Measurements from ENCODE around the gene PTCHD1. TPM values are rescaled to one million over a fixed set of nuclear protein-coding genes. Genes with fewer than 3 reads are reported as not detected.

Gene PTCHD1
- total RNA-seq, 1 donor from 2014 or later = 0.20 TPM

DNA sequence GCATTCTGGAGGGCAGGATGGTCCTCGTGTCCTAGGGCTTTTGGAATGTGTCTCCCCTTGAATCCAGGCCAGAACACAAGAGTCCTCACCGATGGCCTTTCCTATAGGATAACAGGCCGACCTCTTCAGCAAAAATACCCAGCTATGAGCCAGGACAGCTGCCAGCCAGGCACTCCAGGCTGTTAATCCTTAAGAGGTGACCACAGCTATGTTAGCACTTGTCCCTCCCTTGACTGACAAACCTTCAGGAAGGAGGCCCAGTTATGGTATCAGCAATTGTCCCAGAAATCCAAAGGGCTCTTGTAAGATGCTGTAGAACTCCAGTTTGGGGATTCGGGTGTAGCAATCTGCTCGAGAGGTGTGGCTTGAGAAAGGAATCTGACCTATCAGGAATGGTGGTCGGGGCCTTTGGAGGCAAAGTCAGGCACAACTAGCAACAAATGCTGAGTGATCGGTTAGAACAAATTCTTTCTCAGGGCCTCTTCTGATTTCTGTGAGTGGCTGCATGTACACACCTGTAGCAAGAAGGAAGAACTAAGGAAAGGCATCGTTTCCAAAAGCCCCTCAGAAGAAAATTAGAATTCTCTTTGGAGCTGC is 54.6 kb downstream of the PTCHD1 start:
- TF ChIP-seq CTCF (IDR thresholded peaks at IDR 0.05) = no peak
- Histone ChIP-seq H3K4me1 (no peaks in the 10 kb centered on the region), H3K9me3 (no peaks in the 10 kb centered on the region), H3K27ac (no peak overlapping the region), H3K27me3 (no peaks in the 10 kb centered on the region), H3K36me3 (no peaks in the 10 kb centered on the region), H3K4me3 (no peak overlapping the region)
- DNase-seq (peak; percentile 76), ATAC-seq (peak; percentile 96)
- intact Hi-C loops (cut with DNase I) = no loop called here

GRCh38 chrX:23390979-23391378 is 56.3 kb downstream of the PTCHD1 start:
- H3K4me3 ChIP-seq = no peak overlapping the region
- H3K4me1 ChIP-seq = no peaks in the 10 kb centered on the region
- ATAC-seq (no peak), DNase-seq (no peak)
- no peak overlapping the region for H3K27ac ChIP-seq
- no peak for TF ChIP-seq CTCF (IDR thresholded peaks at IDR 0.05)
- H3K27me3 ChIP-seq = no peaks in the 10 kb centered on the region
- H3K9me3 ChIP-seq = no peaks in the 10 kb centered on the region
- intact Hi-C loops (cut with DNase I) = no loop called here
- no peaks in the 10 kb centered on the region for H3K36me3 ChIP-seq

- no peaks in the 10 kb centered on the region for H3K4me1 ChIP-seq
- H3K36me3 ChIP-seq = no peaks in the 10 kb centered on the region
- no peak overlapping the region for H3K4me3 ChIP-seq
- H3K27me3 ChIP-seq = no peaks in the 10 kb centered on the region
- no peaks in the 10 kb centered on the region for H3K9me3 ChIP-seq
- ATAC-seq = no peak
- intact Hi-C loops (cut with DNase I) = no loop called here
- no peak for DNase-seq
- no peak for TF ChIP-seq CTCF (IDR thresholded peaks at IDR 0.05)
- no peak overlapping the region for H3K27ac ChIP-seq
Measured at GRCh38 chrX:23392195-23392594, 57.5 kb downstream of the PTCHD1 start.

- H3K4me1 ChIP-seq = no peaks in the 10 kb centered on the region
- no peaks in the 10 kb centered on the region for H3K9me3 ChIP-seq
- no peak for TF ChIP-seq CTCF (IDR thresholded peaks at IDR 0.05)
- H3K27me3 ChIP-seq = no peaks in the 10 kb centered on the region
- ATAC-seq (no peak), DNase-seq (no peak)
- intact Hi-C loops (cut with DNase I) = no loop called here
- H3K36me3 ChIP-seq = no peaks in the 10 kb centered on the region
- no peak overlapping the region for H3K27ac ChIP-seq
- no peak overlapping the region for H3K4me3 ChIP-seq
Measured at GRCh38 chrX:23394421-23394820, 59.8 kb downstream of the PTCHD1 start.

GRCh38 chrX:23396263-23396662 is 61.6 kb downstream of the PTCHD1 start:
- DNase-seq = no peak
- no peak for ATAC-seq

More at GRCh38 chrX:23396263-23396662, 61.6 kb downstream of the PTCHD1 start:
- Histone ChIP-seq H3K4me1 (no peaks in the 10 kb centered on the region), H3K4me3 (no peak overlapping the region), H3K27ac (no peak overlapping the region), H3K27me3 (no peaks in the 10 kb centered on the region), H3K9me3 (no peaks in the 10 kb centered on the region), H3K36me3 (no peaks in the 10 kb centered on the region)
- intact Hi-C loops (cut with DNase I) = no loop called here
- no peak for TF ChIP-seq CTCF (IDR thresholded peaks at IDR 0.05)
